BLaER1 treated with 17β-estradiol and CSF1 and Interleukin-3, amounts not matched to agents 10 nM and 100 nM (cell line): ENCODE measurements around the gene SLC8A1.
A peak's percentile ranks its signal among the peaks of the same experiment; 100 is the strongest.

ENCODE experiments used
- H3K27ac ChIP-seq, 11 experiments: shearing (Covaris generic); formaldehyde crosslinking; 2 replicates each; pipeline ENCODE4 v1.8.1; 2022
- H3K27me3 ChIP-seq, 11 experiments: shearing (Covaris generic); formaldehyde crosslinking; 2 replicates each; pipeline ENCODE4 v1.8.1; 2022
- H3K36me3 ChIP-seq, 11 experiments: shearing (Covaris generic); formaldehyde crosslinking; 2 replicates each; pipeline ENCODE4 v1.8.1; 2022
- H3K4me1 ChIP-seq, 10 experiments: shearing (Covaris generic); formaldehyde crosslinking; 2 replicates each; pipeline ENCODE4 v1.8.1; 2022
- H3K4me2 ChIP-seq, 11 experiments: shearing (Covaris generic); formaldehyde crosslinking; 2 replicates each; pipeline ENCODE4 v1.8.1; 2022
- H3K4me3 ChIP-seq, 10 experiments: shearing (Covaris generic); formaldehyde crosslinking; 2 replicates each; pipeline ENCODE4 v1.8.1; 2022
- H3K9ac ChIP-seq, 11 experiments: shearing (Covaris generic); formaldehyde crosslinking; 2 replicates each; pipeline ENCODE4 v1.8.1; 2022
- H3K9me3 ChIP-seq, 11 experiments: shearing (Covaris generic); formaldehyde crosslinking; replicated peaks in 1 of 11; 2 replicates each; pipeline ENCODE4 v1.8.1; 2022
- H4K20me1 ChIP-seq, 11 experiments: shearing (Covaris generic); formaldehyde crosslinking; 2 replicates each; pipeline ENCODE4 v1.8.1; 2022
- Cebpa-rat ChIP-seq, 11 experiments: shearing (Covaris generic); IDR thresholded peaks; 2 replicates each; pipeline ENCODE4 v1.8.1; 2022

Gene SLC8A1

GRCh38 chr2:40439473-40439872 lies 12.4 kb downstream of the SLC8A1 start:
- no peak overlapping the region for H3K27ac ChIP-seq
- H3K9me3 ChIP-seq = peaks cover 0 to 7% (median 0%) of the 10 kb centered on the region in 11 experiments; a peak in 4 of 22 replicates
- H4K20me1 ChIP-seq = no peaks in the 10 kb centered on the region
- peak overlapping the region in 3 of 11 experiments; percentile 12 to 56 (median 16); a peak in 4 of 22 replicates for H3K4me2 ChIP-seq
- TF ChIP-seq Cebpa-rat (IDR thresholded peaks at IDR 0.05) = no peak
- H3K36me3 ChIP-seq = peaks cover 0 to 21% (median 10%) of the 10 kb centered on the region in 11 experiments; a peak in 6 of 22 replicates
- H3K4me3 ChIP-seq = no peak overlapping the region
- peaks cover 14 to 48% (median 34%) of the 10 kb centered on the region in 10 experiments for H3K4me1 ChIP-seq
- H3K9ac ChIP-seq = no peak overlapping the region
- H3K27me3 ChIP-seq = no peaks in the 10 kb centered on the region

- Histone ChIP-seq H3K4me2 (peak overlapping the region in 3 of 11 experiments; percentile 1 to 52 (median 45); a peak in 3 of 22 replicates), H3K27ac (no peak overlapping the region), H3K36me3 (peaks cover 0 to 12% (median 1%) of the 10 kb centered on the region in 11 experiments; a peak in 5 of 22 replicates), H3K9me3 (no peaks in the 10 kb centered on the region; a peak in 1 of 22 replicates), H3K4me3 (no peak overlapping the region), H4K20me1 (peaks cover 0 to 3% (median 0%) of the 10 kb centered on the region in 11 experiments; a peak in 1 of 22 replicates), H3K4me1 (peaks cover 8 to 57% (median 37%) of the 10 kb centered on the region in 10 experiments), H3K9ac (no peak overlapping the region), H3K27me3 (no peaks in the 10 kb centered on the region)
- TF ChIP-seq Cebpa-rat (IDR thresholded peaks at IDR 0.05) = no peak
Observed at GRCh38 chr2:40436093-40436475, 15.8 kb downstream of the SLC8A1 start.

GRCh38 chr2:40435426-40436092 lies 16.3 kb downstream of the SLC8A1 start:
- H4K20me1 ChIP-seq = peaks cover 0 to 6% (median 0%) of the 10 kb centered on the region in 11 experiments; a peak in 1 of 22 replicates
- no peak overlapping the region for H3K9ac ChIP-seq
- no peaks in the 10 kb centered on the region for H3K27me3 ChIP-seq
- TF ChIP-seq Cebpa-rat (IDR thresholded peaks at IDR 0.05) = no peak
- H3K4me1 ChIP-seq = peaks cover 3 to 56% (median 33%) of the 10 kb centered on the region in 10 experiments
- H3K4me2 ChIP-seq = peak overlapping the region in 7 of 11 experiments; percentile 1 to 52 (median 15); a peak in 10 of 22 replicates
- peaks cover 0 to 15% (median 4%) of the 10 kb centered on the region in 11 experiments; a peak in 5 of 22 replicates for H3K36me3 ChIP-seq
- no peak overlapping the region for H3K27ac ChIP-seq
- no peak overlapping the region for H3K4me3 ChIP-seq
- no peaks in the 10 kb centered on the region; a peak in 1 of 22 replicates for H3K9me3 ChIP-seq

GRCh38 chr2:40434731-40435271 lies 17.1 kb downstream of the SLC8A1 start:
- H3K36me3 ChIP-seq = peaks cover 0 to 20% (median 6%) of the 10 kb centered on the region in 11 experiments; a peak in 18 of 22 replicates
- no peak for TF ChIP-seq Cebpa-rat (IDR thresholded peaks at IDR 0.05)
- no peak overlapping the region for H3K27ac ChIP-seq
- H3K4me1 ChIP-seq = peaks cover 0 to 56% (median 28%) of the 10 kb centered on the region in 10 experiments; a peak in 15 of 20 replicates
- no peaks in the 10 kb centered on the region; a peak in 1 of 22 replicates for H3K9me3 ChIP-seq
- peak overlapping the region in 2 of 11 experiments; percentile 45 to 52; a peak in 3 of 22 replicates for H3K4me2 ChIP-seq
- no peaks in the 10 kb centered on the region for H3K27me3 ChIP-seq
- no peak overlapping the region for H3K9ac ChIP-seq
- H4K20me1 ChIP-seq = peaks cover 0 to 6% (median 0%) of the 10 kb centered on the region in 11 experiments; a peak in 1 of 22 replicates
- no peak overlapping the region for H3K4me3 ChIP-seq

- Histone ChIP-seq H4K20me1 (peaks cover 0 to 6% (median 0%) of the 10 kb centered on the region in 11 experiments; a peak in 1 of 22 replicates), H3K4me1 (peaks cover 0 to 53% (median 24%) of the 10 kb centered on the region in 10 experiments; a peak in 14 of 20 replicates), H3K36me3 (peaks cover 0 to 30% (median 17%) of the 10 kb centered on the region in 11 experiments; a peak in 19 of 22 replicates), H3K4me2 (no peak overlapping the region), H3K4me3 (no peak overlapping the region), H3K9me3 (peaks cover 0 to 6% (median 0%) of the 10 kb centered on the region in 11 experiments; a peak in 3 of 22 replicates), H3K27me3 (no peaks in the 10 kb centered on the region), H3K27ac (no peak overlapping the region), H3K9ac (no peak overlapping the region)
- no peak for TF ChIP-seq Cebpa-rat (IDR thresholded peaks at IDR 0.05)
Observed at GRCh38 chr2:40433736-40434135, 18.2 kb downstream of the SLC8A1 start.

GRCh38 chr2:40432921-40433483 lies 18.9 kb downstream of the SLC8A1 start:
- H3K27ac ChIP-seq = no peak overlapping the region
- peaks cover 0 to 6% (median 0%) of the 10 kb centered on the region in 11 experiments; a peak in 1 of 22 replicates for H4K20me1 ChIP-seq
- no peak overlapping the region for H3K4me3 ChIP-seq
- H3K9ac ChIP-seq = no peak overlapping the region
- H3K4me2 ChIP-seq = no peak overlapping the region
- peaks cover 0 to 59% (median 26%) of the 10 kb centered on the region in 10 experiments; a peak in 14 of 20 replicates for H3K4me1 ChIP-seq
- H3K27me3 ChIP-seq = no peaks in the 10 kb centered on the region
- peaks cover 0 to 38% (median 20%) of the 10 kb centered on the region in 11 experiments; a peak in 19 of 22 replicates for H3K36me3 ChIP-seq
- H3K9me3 ChIP-seq = peaks cover 0 to 6% (median 0%) of the 10 kb centered on the region in 11 experiments; a peak in 3 of 22 replicates
- no peak for TF ChIP-seq Cebpa-rat (IDR thresholded peaks at IDR 0.05)

GRCh38 chr2:40431600-40431955 lies 20.3 kb downstream of the SLC8A1 start:
- peaks cover 0 to 61% (median 26%) of the 10 kb centered on the region in 10 experiments; a peak in 14 of 20 replicates for H3K4me1 ChIP-seq
- H3K9me3 ChIP-seq = peaks cover 0 to 6% (median 0%) of the 10 kb centered on the region in 11 experiments; a peak in 3 of 22 replicates
- H4K20me1 ChIP-seq = peaks cover 0 to 6% (median 0%) of the 10 kb centered on the region in 11 experiments; a peak in 1 of 22 replicates
- no peak for TF ChIP-seq Cebpa-rat (IDR thresholded peaks at IDR 0.05)
- H3K4me3 ChIP-seq = no peak overlapping the region
- no peak overlapping the region for H3K9ac ChIP-seq
- H3K36me3 ChIP-seq = peaks cover 0 to 50% (median 24%) of the 10 kb centered on the region in 11 experiments; a peak in 19 of 22 replicates
- H3K27ac ChIP-seq = peak overlapping the region in 1 of 11 experiments; percentile 13; a peak in 2 of 22 replicates
- H3K4me2 ChIP-seq = peak overlapping the region in 6 of 11 experiments; percentile 15 to 80 (median 40); a peak in 10 of 22 replicates
- no peaks in the 10 kb centered on the region for H3K27me3 ChIP-seq

GRCh38 chr2:40430776-40431599 lies 20.9 kb downstream of the SLC8A1 start:
- Histone ChIP-seq H3K4me2 (peak overlapping the region in 6 of 11 experiments; percentile 13 to 80 (median 28); a peak in 10 of 22 replicates), H3K27me3 (no peaks in the 10 kb centered on the region), H3K4me3 (no peak overlapping the region), H3K27ac (peak overlapping the region in 1 of 11 experiments; percentile 13; a peak in 2 of 22 replicates), H3K4me1 (peaks cover 0 to 57% (median 25%) of the 10 kb centered on the region in 10 experiments; a peak in 14 of 20 replicates), H4K20me1 (peaks cover 0 to 6% (median 0%) of the 10 kb centered on the region in 11 experiments; a peak in 1 of 22 replicates), H3K9me3 (peaks cover 0 to 6% (median 0%) of the 10 kb centered on the region in 11 experiments; a peak in 2 of 22 replicates), H3K36me3 (peaks cover 0 to 46% (median 24%) of the 10 kb centered on the region in 11 experiments; a peak in 19 of 22 replicates), H3K9ac (no peak overlapping the region)
- no peak for TF ChIP-seq Cebpa-rat (IDR thresholded peaks at IDR 0.05)
